HG02938 (cell line): ENCODE data around the gene PCDHB6.
"Not testable (repeated sequence)": the region's sequence is repeated elsewhere in the genome, so short reads cannot be mapped to it uniquely, and the experiment has no call there.

Source experiments
- ATAC-seq: cut with Tn5 transposase; IDR thresholded peaks from one replicate; pipeline ENCODE4 v1.9.1; 2021; ENCODE audit warnings: mild to moderate bottlenecking, moderate library complexity; ENCODE audit not compliant: unreplicated experiment

Gene PCDHB6

DNA sequence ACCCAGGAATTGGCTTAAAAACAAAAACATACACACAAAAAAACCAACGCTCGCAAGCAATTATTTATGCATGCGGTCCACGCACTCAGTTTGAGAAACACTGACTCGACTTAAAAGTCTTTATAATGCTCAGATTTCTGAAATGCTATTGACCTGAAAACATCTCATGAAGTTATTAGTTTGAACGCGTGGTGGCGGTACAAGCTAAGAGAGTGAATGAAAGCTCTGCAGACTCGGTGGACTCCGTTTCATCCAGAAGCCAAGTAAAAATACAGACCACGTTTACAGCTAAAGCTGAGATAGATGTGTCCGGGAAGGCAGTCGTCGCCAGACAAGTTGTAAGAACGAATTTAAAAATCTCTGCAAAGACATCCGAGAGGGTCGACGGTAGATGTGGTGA lies at the start of gene PCDHB6:
PCDHB6 (plus strand) TSS at position 246 of the 400 bp plus-strand sequence. CDS start 201 bp downstream, outside the sequence.
- no peak for ATAC-seq

DNA sequence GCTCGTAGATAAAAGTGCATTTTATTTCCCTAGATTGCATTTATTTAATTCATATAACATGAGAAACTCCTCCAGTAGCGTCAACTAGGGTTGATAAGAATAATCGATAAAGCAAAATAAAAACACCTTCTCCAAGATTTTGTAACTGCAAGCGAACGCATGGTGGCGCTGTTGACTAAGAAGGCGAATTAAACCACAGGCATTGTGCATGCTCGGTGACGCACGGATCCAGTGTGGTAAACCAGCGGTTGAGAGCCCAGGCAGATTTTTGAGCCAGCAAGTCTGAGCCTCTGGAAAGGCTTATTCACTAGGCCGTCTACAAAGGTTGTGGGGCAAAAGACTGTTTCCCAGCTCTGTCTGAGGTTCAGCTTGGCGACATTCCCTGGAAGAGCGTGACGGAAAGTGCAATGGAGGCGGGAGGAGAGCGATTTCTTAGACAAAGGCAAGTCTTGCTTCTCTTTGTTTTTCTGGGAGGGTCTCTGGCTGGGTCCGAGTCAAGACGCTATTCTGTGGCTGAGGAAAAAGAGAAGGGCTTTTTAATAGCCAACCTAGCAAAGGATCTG lies 49.5 kb upstream of the PCDHB6 start, which contains the start of gene PCDHB3:
PCDHB3 (plus strand) TSS at position 231 of the 563 bp plus-strand sequence; CDS start at position 408, 177 bp downstream.
- ATAC-seq: no peak

DNA sequence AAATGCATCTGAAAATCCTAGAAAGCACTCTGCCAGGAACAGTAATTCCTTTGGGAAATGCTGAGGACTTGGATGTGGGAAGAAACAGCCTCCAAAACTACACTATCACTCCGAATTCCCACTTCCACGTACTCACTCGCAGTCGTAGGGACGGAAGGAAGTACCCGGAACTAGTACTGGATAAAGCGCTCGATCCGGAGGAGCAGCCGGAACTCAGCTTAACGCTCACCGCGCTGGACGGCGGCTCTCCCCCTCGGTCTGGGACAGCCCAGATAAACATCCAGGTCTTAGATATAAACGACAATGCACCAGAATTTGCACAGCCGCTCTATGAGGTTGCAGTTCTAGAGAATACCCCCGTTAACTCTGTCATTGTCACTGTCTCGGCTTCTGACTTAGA lies 48.8 kb upstream of the PCDHB6 start:
- ATAC-seq: no peak

DNA sequence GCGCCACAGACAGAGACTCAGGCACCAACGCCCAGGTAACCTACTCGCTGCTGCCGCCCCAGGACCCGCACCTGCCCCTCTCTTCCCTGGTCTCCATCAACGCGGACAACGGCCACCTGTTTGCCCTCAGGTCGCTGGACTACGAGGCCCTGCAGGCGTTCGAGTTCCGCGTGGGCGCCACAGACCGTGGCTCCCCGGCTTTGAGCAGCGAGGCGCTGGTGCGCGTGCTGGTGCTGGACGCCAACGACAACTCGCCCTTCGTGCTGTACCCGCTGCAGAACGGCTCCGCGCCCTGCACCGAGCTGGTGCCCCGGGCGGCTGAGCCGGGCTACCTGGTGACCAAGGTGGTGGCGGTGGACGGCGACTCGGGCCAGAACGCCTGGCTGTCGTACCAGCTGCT lies 47.8 kb upstream of the PCDHB6 start:
- not testable (repeated sequence) for ATAC-seq

DNA sequence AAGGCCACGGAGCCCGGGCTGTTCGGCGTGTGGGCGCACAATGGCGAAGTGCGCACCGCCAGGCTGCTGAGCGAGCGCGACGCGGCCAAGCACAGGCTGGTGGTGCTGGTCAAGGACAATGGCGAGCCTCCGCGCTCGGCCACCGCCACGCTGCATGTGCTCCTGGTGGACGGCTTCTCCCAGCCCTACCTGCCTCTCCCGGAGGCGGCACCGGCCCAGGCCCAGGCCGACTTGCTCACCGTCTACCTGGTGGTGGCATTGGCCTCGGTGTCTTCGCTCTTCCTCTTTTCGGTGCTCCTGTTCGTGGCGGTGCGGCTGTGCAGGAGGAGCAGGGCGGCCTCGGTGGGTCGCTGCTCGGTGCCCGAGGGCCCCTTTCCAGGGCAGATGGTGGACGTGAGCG lies 47.4 kb upstream of the PCDHB6 start:
- not testable (repeated sequence) for ATAC-seq

DNA sequence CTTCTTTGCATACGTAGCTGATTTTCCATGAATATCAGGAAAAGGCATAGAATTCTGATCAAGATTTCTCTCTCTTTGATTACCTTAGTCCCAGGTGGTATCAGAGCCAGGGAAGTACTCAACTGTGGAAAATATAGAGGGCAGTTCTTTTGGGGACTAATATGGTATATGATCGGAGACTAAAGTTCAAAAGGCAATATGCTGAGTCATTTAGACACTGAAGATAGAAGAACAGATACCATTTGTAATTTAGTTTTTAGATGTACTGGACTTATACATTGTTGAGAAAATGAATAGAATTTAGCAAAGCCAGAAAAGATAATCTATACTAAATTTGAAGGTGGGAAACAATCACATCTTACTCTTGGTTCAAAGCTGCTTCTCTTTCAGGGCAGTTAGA lies 44.5 kb upstream of the PCDHB6 start:
- ATAC-seq: no peak

DNA sequence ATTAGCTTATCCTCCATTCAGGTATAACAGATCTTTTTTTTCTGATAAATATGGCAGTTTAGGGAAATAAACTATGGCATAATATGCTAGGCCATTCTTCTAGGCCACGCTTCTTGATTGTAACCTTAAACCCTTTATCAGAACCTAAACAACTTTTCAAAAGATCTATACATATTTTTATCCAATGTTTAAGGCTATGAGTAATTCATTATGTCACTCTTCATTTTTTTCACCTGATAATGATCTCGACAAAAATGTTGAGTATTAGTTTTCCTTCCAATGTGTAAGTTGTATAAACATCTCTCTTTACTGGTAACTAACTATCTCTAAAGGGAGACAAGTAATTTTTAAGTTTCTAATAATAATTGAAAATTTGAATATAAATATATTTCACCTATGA lies 30.6 kb upstream of the PCDHB6 start:
- ATAC-seq: no peak

DNA sequence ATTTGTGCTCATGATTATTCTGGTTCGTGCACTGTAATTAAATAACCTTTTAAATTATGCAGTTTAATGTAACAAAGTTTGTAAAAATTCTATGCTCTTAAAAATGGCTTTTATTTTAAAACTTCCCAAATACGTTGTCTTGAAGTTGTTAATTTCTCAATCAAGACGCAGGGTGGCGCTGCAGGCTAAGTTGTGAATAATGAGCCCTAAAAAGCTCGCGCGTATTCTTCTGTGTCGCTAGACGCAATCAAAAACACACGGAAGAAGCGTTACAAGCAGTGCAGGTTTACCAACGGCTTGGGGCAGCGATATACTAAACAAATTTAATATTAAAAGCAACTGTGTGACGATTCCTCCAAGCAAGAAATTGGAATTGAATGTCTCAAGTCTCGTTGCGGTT lies 28.3 kb upstream of the PCDHB6 start, which contains the start of gene PCDHB4:
PCDHB4 (plus strand) TSS at position 256 of the 400 bp plus-strand sequence. CDS start 181 bp downstream, outside the sequence.
- ATAC-seq: no peak

DNA sequence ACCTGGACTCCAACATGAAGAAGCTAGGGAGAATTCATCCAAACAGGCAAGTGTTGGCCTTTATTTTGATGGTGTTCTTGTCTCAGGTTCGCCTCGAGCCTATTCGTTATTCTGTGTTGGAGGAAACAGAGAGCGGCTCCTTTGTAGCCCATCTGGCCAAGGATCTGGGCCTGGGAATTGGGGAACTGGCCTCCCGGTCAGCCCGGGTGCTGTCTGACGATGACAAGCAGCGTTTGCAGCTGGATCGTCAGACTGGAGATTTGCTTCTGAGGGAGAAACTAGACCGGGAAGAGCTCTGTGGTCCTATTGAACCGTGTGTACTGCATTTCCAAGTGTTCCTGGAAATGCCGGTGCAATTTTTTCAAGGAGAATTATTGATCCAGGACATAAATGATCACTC lies 27.9 kb upstream of the PCDHB6 start:
- ATAC-seq: no peak

DNA sequence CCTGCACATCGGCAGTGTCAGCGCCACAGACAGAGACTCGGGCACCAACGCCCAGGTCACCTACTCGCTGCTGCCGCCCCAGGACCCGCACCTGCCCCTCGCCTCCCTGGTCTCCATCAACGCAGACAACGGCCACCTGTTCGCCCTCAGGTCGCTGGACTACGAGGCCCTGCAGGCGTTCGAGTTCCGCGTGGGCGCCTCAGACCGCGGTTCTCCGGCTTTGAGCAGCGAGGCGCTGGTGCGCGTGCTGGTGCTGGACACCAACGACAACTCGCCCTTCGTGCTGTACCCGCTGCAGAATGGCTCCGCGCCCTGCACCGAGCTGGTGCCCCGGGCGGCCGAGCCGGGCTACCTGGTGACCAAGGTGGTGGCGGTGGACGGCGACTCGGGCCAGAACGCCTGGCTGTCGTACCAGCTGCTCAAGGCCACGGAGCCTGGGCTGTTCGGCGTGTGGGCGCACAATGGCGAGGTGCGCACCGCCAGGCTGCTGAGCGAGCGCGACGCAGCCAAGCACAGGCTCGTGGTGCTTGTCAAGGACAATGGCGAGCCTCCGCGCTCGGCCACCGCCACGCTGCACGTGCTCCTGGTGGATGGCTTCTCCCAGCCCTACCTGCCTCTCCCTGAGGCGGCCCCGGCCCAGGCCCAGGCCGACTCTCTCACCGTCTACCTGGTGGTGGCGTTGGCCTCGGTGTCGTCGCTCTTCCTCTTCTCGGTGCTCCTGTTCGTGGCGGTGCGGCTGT lies 26.3 kb upstream of the PCDHB6 start:
- ATAC-seq: not testable (repeated sequence)

DNA sequence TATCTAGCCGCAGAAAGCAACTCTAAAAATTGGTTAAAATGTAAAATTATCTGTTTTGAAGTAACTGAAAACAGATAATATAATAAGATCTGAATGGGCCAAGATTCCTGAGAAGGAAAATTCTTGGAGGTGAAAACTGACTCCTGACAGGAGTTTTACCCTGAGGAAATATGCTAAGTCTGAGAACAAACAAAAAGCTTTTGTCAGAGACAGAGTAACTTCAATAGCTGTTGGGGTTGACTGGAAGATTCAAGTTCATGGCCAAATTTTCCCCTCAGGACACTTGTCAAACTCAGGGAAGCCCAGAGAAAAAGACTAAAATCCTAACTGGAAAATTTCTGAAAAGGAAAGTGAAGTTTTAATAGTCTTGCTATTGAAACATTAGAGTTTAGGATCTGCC lies 22.6 kb upstream of the PCDHB6 start:
- ATAC-seq: no peak

DNA sequence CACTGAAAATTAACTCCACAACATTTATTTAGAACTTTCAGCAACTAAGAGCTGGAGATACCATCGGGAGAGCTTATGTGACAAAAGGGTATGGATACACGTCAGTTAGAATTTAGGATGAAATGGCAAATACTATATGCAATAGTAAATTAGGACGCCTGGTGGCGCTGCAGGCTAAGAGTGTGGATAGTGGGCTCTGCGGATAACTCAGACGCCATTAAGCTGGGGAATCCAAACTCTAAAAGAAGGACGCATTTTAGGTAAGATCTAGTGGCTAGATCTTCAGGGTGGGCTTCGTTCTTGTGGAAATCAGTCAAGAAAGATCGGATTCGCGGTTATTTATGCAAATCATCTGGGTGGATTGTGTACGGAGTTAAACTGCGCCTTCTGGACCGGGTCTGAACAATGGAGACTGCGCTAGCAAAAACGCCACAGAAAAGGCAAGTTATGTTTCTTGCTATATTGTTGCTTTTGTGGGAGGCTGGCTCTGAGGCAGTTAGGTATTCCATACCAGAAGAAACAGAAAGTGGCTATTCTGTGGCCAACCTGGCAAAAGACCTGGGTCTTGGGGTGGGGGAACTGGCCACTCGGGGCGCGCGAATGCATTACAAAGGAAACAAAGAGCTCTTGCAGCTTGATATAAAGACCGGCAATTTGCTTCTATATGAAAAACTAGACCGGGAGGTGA lies 14.7 kb upstream of the PCDHB6 start, which contains the start of gene PCDHB5:
PCDHB5 (plus strand) TSS at position 177 of the 688 bp plus-strand sequence; CDS start at position 406, 229 bp downstream.
- no peak for ATAC-seq

DNA sequence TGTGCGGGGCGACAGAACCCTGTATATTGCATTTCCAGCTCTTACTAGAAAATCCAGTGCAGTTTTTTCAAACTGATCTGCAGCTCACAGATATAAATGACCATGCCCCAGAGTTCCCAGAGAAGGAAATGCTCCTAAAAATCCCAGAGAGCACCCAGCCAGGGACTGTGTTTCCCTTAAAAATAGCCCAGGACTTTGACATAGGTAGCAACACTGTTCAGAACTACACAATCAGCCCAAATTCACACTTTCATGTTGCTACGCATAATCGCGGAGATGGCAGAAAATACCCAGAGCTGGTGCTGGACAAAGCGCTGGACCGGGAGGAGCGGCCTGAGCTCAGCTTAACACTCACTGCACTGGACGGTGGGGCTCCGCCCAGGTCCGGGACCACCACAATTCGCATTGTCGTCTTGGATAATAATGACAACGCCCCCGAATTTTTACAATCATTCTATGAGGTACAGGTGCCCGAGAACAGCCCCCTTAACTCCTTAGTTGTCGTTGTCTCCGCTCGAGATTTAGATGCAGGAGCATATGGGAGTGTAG lies 14.1 kb upstream of the PCDHB6 start:
- ATAC-seq: no peak

DNA sequence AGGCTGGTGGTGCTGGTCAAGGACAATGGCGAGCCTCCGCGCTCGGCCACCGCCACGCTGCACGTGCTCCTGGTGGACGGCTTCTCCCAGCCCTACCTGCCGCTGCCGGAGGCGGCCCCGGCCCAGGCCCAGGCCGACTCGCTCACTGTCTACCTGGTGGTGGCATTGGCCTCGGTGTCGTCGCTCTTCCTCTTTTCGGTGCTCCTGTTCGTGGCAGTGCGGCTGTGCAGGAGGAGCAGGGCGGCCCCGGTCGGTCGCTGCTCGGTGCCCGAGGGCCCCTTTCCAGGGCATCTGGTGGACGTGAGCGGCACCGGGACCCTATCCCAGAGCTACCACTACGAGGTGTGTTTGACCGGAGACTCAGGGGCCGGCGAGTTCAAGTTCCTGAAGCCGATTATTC lies 12.5 kb upstream of the PCDHB6 start:
- not testable (repeated sequence) for ATAC-seq

DNA sequence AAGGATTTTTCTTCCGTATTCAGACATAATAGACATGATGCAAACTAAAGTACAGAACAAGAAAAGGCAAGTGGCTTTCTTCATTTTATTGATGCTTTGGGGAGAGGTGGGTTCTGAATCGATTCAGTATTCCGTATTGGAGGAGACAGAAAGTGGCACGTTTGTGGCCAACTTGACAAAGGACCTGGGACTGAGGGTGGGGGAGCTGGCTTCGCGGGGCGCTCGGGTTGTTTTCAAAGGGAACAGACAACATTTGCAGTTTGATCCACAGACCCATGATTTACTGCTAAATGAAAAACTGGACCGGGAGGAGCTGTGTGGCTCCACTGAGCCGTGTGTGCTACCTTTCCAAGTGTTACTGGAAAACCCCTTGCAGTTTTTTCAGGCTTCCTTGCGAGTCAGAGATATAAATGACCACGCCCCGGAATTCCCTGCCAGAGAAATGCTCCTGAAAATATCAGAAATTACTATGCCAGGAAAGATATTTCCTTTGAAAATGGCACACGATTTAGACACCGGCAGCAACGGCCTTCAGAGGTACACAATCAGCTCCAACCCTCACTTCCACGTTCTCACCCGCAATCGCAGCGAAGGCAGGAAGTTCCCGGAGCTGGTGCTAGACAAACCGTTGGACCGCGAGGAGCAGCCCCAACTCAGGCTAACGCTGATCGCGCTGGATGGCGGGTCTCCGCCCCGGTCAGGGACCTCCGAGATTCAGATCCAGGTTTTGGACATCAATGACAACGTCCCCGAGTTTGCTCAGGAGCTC lies 551 bp downstream of the PCDHB6 start:
- ATAC-seq: no peak

DNA sequence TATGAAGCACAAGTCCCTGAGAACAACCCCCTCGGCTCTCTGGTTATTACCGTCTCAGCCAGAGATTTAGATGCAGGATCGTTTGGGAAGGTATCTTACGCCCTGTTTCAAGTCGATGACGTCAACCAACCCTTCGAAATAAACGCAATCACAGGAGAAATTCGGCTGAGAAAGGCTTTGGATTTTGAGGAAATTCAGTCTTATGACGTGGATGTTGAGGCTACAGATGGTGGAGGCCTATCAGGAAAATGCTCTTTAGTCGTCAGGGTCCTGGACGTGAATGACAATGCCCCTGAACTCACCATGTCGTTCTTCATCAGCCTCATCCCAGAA lies 1.1 kb downstream of the PCDHB6 start:
- ATAC-seq: no peak

DNA sequence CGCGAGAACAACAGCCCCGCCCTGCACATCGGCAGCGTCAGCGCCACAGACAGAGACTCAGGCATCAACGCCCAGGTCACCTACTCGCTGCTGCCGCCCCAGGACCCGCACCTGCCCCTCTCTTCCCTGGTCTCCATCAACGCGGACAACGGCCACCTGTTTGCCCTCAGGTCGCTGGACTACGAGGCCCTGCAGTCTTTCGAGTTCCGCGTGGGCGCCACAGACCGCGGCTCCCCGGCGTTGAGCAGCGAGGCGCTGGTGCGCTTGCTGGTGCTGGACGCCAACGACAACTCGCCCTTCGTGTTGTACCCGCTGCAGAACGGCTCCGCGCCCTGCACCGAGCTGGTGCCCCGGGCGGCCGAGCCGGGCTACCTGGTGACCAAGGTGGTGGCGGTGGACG lies 1.8 kb downstream of the PCDHB6 start:
- not testable (repeated sequence) for ATAC-seq

DNA sequence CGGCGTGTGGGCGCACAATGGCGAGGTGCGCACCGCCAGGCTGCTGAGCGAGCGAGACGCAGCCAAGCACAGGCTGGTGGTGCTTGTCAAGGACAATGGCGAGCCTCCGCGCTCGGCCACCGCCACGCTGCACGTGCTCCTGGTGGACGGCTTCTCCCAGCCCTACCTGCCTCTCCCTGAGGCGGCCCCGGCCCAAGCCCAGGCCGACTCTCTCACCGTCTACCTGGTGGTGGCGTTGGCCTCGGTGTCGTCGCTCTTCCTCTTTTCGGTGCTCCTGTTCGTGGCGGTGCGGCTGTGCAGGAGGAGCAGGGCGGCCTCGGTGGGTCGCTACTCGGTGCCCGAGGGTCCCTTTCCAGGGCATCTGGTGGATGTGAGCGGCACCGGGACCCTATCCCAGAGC lies 2.2 kb downstream of the PCDHB6 start:
- not testable (repeated sequence) for ATAC-seq

DNA sequence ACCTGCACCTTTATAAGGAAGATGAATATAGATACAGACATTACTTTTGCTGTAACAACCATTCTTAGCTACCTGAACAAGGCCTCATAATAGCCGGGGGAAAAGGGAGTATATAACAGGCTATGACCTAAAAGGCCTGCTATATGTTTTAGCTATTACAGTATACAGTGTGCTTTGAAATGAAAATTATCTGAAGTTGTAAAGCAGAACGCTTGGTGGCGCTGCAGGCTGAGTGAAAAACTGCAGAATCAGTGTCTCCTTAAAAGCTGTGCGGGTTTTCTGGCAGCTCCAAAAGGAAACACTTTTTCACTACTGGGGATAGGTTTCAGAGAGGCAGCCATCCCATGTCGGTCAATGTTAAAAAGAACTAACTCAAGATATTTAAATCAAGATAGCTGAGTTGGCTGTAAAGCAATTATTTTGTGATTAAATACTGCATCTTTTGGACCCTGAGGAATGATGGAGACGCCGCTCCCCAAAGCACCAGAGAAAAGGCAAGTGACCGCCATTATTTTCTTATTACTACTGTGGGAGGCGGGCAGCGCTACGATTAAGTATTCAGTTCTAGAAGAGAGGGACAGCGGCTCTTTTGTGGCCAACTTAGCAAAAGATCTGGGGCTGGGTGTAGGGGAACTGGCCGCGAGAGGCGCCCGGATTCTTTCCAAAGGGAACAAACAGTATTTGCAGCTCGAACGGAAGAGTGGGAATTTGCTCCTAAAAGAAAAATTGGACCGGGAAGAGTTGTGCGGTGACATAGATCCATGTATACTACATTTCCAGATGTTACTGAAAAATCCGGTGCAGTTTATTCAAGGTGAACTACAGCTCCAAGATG lies 5.9 kb downstream of the PCDHB6 start:
- ATAC-seq: no peak

DNA sequence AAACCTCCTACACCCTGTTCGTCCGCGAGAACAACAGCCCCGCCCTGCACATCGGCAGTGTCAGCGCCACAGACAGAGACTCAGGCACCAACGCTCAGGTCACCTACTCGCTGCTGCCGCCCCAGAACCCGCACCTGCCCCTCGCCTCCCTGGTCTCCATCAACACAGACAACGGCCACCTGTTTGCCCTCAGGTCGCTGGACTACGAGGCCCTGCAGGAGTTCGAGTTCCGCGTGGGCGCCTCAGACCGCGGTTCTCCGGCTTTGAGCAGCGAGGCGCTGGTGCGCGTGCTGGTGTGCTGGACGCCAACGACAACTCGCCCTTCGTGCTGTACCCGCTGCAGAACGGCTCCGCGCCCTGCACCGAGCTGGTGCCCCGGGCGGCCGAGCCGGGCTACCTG lies 7.5 kb downstream of the PCDHB6 start:
- not testable (repeated sequence) for ATAC-seq
